ENCODE measurements around the gene WNT8B. TPM values are rescaled to one million over a fixed set of nuclear protein-coding genes. Genes with fewer than 3 reads are reported as not detected.

The WNT8B gene
- total and polyA plus RNA-seq, 10 donors = 0.03 TPM; not detected in 9

DNA sequence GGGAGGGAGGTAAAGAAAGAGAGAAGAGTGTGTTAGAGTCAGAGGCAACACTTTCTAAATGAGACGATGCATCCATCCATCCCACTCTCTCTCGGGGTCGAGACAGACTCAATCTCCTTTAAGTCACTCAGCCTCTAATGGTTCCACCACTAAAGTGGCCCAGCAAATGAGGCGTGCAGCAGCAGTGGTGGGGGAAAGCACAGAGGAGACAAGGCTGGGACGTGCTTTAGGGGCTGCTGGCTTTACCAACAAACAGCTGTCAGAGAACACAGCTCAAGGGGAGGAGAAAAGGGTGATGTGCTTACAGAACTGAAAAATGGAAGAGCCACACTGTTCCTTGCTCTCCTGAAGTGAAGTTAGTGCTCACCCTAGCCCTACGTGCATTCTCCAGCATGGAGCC, 61.4 kb downstream of the WNT8B start:
- Histone ChIP-seq H3K4me1 (peaks cover 13 to 43% (median 30%) of the 10 kb centered on the region in 6 donors), H3K27ac (no peak overlapping the region), H3K27me3 (replicated peaks in 1 of 7) (peaks cover 0 to 8% (median 4%) of the 10 kb centered on the region in 7 donors), H3K4me3 (no peak overlapping the region), H3K9me3 (no peaks in the 10 kb centered on the region), H3K36me3 (peaks cover 0 to 65% (median 45%) of the 10 kb centered on the region in 6 donors)
- TF ChIP-seq POLR2A (IDR thresholded peaks at IDR 0.05) (no peak), POLR2AphosphoS5 (IDR thresholded peaks at IDR 0.05) (no peak)
- intact Hi-C loops (cut with DNase I; ENCODE audit: low total_unique reads) = no loop called here
- DNase-seq = no peak
- WGBS, 5 donors = 84 to 98% (median 90%) methylated on average over 6 of the region's 6 CpGs

GRCh38 chr10:100524638-100525037, 61.8 kb downstream of the WNT8B start:
- WGBS, 5 donors = 91 to 96% (median 93%) methylated on average over 2 of the region's 2 CpGs
- peaks cover 0 to 65% (median 45%) of the 10 kb centered on the region in 6 donors for H3K36me3 ChIP-seq
- H3K4me3 ChIP-seq = no peak overlapping the region
- H3K27ac ChIP-seq = no peak overlapping the region
- TF ChIP-seq CTCF (IDR thresholded peaks at IDR 0.05 in 8 of 11, conservative IDR thresholded peaks at IDR 0.05 in 3 of 11) = no peak
- TF ChIP-seq POLR2AphosphoS5 (IDR thresholded peaks at IDR 0.05) = no peak
- TF ChIP-seq POLR2A (IDR thresholded peaks at IDR 0.05) = no peak
- peaks cover 13 to 39% (median 26%) of the 10 kb centered on the region in 6 donors for H3K4me1 ChIP-seq
- DNase-seq = no peak
- intact Hi-C loops (cut with DNase I; ENCODE audit: low total_unique reads) = no loop called here
- H3K27me3 ChIP-seq (replicated peaks in 1 of 7) = peaks cover 0 to 4% (median 2%) of the 10 kb centered on the region in 7 donors
- H3K9me3 ChIP-seq = no peaks in the 10 kb centered on the region

DNA sequence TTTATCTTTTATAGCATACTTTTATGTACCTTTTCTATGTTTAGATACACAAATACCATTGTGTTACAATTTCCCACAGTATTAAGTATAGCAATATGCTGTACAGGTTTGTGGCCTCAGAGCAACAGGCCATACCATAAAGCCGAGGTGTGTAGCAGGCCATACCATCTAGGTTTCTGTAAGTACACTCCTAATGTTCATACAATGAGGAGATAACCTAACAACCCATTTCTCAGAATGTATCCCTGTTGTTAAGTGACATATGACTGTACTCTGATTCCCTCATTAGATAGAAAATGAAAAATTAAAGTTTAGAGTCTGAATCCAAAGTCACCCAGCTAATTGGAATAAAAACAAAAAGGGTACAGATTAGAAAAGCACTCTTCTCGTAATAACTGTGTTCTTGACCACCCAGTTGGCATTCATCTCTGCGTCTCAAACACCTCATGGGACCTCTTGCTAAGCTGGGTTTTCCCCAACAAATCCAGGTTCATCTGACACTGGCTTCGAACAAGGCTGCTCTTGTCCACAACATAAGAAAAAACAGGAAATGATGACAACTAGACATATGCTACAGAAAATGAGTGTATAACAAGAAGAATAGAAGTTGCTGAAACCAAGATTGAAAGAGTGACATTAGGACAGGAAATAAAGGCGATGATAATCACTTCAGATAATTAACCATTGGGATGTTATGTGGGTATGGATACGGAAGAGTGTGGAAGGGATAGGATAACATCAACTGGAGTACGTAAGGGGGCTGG, 65.5 kb downstream of the WNT8B start:
- 37 to 53% (median 45%) methylated on average over 7 of the region's 7 CpGs for WGBS, 5 donors
- H3K4me3 ChIP-seq = peak overlapping the region; percentile 80 to 98 (median 86)
- H3K27me3 ChIP-seq (replicated peaks in 1 of 7) = no peaks in the 10 kb centered on the region
- H3K36me3 ChIP-seq = peaks cover 0 to 42% (median 38%) of the 10 kb centered on the region in 6 donors
- H3K9me3 ChIP-seq = no peaks in the 10 kb centered on the region
- DNase-seq = no peak
- TF ChIP-seq POLR2AphosphoS5 (IDR thresholded peaks at IDR 0.05) = no peak
- TF ChIP-seq CTCF (IDR thresholded peaks at IDR 0.05 in 8 of 11, conservative IDR thresholded peaks at IDR 0.05 in 3 of 11) = no peak
- TF ChIP-seq POLR2A (IDR thresholded peaks at IDR 0.05) = no peak
- peaks cover 15 to 42% (median 30%) of the 10 kb centered on the region in 6 donors for H3K4me1 ChIP-seq
- intact Hi-C loops (cut with DNase I; ENCODE audit: low total_unique reads) = no loop called here
- H3K27ac ChIP-seq = peak overlapping the region in 4 of 8 donors; percentile 6 to 88 (median 86)

DNA sequence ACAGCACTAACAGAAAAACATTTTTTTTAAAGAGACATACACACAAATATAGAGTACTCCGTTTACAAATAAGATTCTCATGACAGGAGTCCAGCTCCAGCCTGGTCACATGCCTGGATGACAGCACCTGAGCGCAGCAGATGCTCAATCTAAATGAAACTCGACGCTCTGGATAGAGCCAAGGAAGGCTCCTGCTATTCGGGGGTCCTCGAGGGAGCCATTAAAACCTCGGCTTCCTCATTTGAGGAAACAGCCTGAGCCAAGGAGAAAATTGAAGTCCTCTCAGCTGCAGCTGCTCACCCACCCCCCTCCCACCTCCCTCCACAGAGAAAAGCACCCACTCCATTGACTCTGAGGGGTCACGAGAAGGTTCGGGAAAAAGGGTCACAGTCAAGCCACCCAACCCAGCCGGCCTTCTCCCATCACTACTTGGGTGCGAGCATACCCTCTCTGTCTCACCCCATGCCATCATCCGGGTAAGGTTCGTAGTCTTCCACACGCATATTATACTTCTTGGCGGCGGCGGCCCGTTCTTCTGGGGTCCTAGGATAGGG, 66.2 kb downstream of the WNT8B start:
- Histone ChIP-seq H3K27me3 (replicated peaks in 1 of 7) (no peaks in the 10 kb centered on the region), H3K27ac (peak overlapping the region in 7 of 8 donors; percentile 68 to 88 (median 85)), H3K4me3 (peak overlapping the region; percentile 80 to 98 (median 86)), H3K4me1 (peaks cover 15 to 42% (median 30%) of the 10 kb centered on the region in 6 donors), H3K9me3 (no peaks in the 10 kb centered on the region), H3K36me3 (peaks cover 0 to 35% (median 31%) of the 10 kb centered on the region in 6 donors)
- intact Hi-C loops (cut with DNase I; ENCODE audit: low total_unique reads) = no loop called here
- TF ChIP-seq POLR2AphosphoS5 (IDR thresholded peaks at IDR 0.05) (no peak), CTCF (IDR thresholded peaks at IDR 0.05 in 8 of 11, conservative IDR thresholded peaks at IDR 0.05 in 3 of 11) (no peak)
- no peak for DNase-seq
- 0 to 1% (median 1%) methylated on average over 18 of the region's 18 CpGs for WGBS, 5 donors
